A549 treated with Mapracorat at 1 μM for 4 hours (cell line): ENCODE data around the gene PSG11. TPM values are rescaled to one million over a fixed set of nuclear protein-coding genes. Genes with fewer than 3 reads are reported as not detected.

Experiments
- total RNA-seq: library from RNA; stranded (reverse); fragments of 200-300 nt; extraction: Qiagen RNA extraction; gene quantifications from 5 replicates; pipeline ENCODE4 v1.2.3, GENCODE V29; 2022

PSG11 gene
- total RNA-seq, result not detected in 5 replicates

DNA sequence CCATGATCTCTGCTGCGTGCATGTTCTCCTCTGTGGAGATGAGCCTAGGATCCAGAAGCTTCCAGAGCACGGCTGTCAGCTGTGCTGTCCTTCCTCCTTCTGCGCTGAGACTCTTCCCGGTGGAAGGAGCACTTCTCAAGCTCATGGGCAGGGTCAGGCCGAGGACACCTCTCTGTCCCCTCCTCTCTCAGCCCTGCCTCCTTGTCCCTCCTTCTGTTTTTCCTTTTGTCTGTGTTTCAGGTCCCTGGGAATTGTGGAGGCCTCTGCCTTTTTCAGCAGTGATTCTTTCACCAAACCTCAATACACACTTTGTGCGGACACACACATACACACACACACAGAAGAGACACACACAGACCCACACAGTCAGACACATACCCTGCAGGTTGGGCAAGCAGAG is at the start of gene PSG11:
PSG11 (minus strand) TSS at position 101 of the 400 bp plus-strand sequence; CDS start at position 4, 97 bp downstream.

Other genes with a start within 250 kb of the PSG11 start
- 0.13 to 0.33 TPM (median 0.17 TPM) in 5 replicates for gene PSG1, start 146.8 kb downstream of the PSG11 start, total RNA-seq
- gene PSG6, start 108.6 kb downstream of the PSG11 start, total RNA-seq, result not detected in 5 replicates
- gene PSG7, start 89.3 kb downstream of the PSG11 start, total RNA-seq, result 0.07 to 0.16 TPM (median 0.10 TPM) in 3 of 5 replicates, not detected in the others
- gene PSG2, start 56.2 kb upstream of the PSG11 start, total RNA-seq, result not detected in 5 replicates
- 0.31 to 0.63 TPM (median 0.43 TPM) in 5 replicates for gene PSG5, start 160.1 kb upstream of the PSG11 start, total RNA-seq
- gene PSG4, start 179.2 kb upstream of the PSG11 start, total RNA-seq, result 0.64 to 0.89 TPM (median 0.74 TPM) in 5 replicates
- gene PSG9, start 243.1 kb upstream of the PSG11 start, total RNA-seq, result 0.09 to 0.17 TPM (median 0.12 TPM) in 3 of 5 replicates, not detected in the others